A549 (cell line): ENCODE measurements around the gene PPARA. TPM values are rescaled to one million over a fixed set of nuclear protein-coding genes. Genes with fewer than 3 reads are reported as not detected.

Experiments used
- ATAC-seq, 2 experiments: fragments of 200-7000 bp in 1 of 2; fragments of >200 bp in 1 of 2; cut with Nextera tagmentation in 1 of 2; cut with Tn5 transposase in 1 of 2; 3 replicates each; pipeline versions ENCODE4 v1.8.0 to v1.9.1; 2018 to 2020; ENCODE audit warnings: mild to moderate bottlenecking in 1 of 2, moderate library complexity in 1 of 2
- CTCF ChIA-PET: fragments of 300-600 bp; sonication (Branson Sonifier 250); formaldehyde crosslinking; extraction: SDS; loops from one replicate; lab custom pipeline; 2021; ENCODE audit warnings: antibody characterized with exemption, inconsistent platforms; lab: Yijun Ruan, JAX
- POLR2A ChIA-PET: fragments of 350-600 bp; formaldehyde crosslinking; extraction: SDS; loops from one replicate; lab custom pipeline; 2021; ENCODE audit warnings: antibody characterized with exemption, inconsistent platforms; lab: Yijun Ruan, JAX
- DNase-seq, 2 experiments: peaks; one replicate each; pipeline versions ENCODE4 v3.0.0 to v3.0.0-alpha.2; 2011 to 2016; ENCODE audit warnings: low read depth in 1 of 2, low spot score in 1 of 2
- FAIRE-seq: peaks from 2 replicates; lab custom pipeline; 2011; peaks lifted over from hg19 to GRCh38; lab: Jason Lieb, UNC
- H3K27ac ChIP-seq, 2 experiments: fragments of >200 bp; sonication (Bioruptor Twin); formaldehyde crosslinking; 3 replicates each; pipeline ENCODE4 v1.5.1; 2016 to 2017
- H3K4me1 ChIP-seq: fragments of >200 bp; sonication (Bioruptor Twin); formaldehyde crosslinking; 3 replicates; pipeline ENCODE4 v1.6.1; 2016
- H3K4me2 ChIP-seq: fragments of >200 bp; sonication (Bioruptor Twin); formaldehyde crosslinking; 3 replicates; pipeline ENCODE4 v1.6.1; 2016
- H3K4me3 ChIP-seq: fragments of >200 bp; sonication (Bioruptor Twin); formaldehyde crosslinking; 3 replicates; pipeline ENCODE4 v1.5.1; 2016
- H3K9me3 ChIP-seq: fragments of >200 bp; sonication (Bioruptor Twin); formaldehyde crosslinking; 3 replicates; pipeline ENCODE4 v1.6.1; 2016
- CBX8 ChIP-seq: fragments of 200-600 bp; sonication (generic); IDR thresholded peaks from 2 replicates; pipeline ENCODE4 v1.6.1; 2016
- CEBPB ChIP-seq, 2 experiments: fragments of >200 bp in 1 of 2; sonication (Bioruptor Twin) in 1 of 2; formaldehyde crosslinking in 1 of 2; IDR thresholded peaks; 2 replicates each; pipeline ENCODE4 v1.6.1; 2012 to 2016
- CHD4 ChIP-seq: fragments of 200-600 bp; sonication (generic); IDR thresholded peaks from 2 replicates; pipeline ENCODE4 v1.6.1; 2016; ENCODE audit warnings: antibody characterized with exemption, mild to moderate bottlenecking, borderline replicate concordance
- EHF ChIP-seq: fragments of 250-450 bp; sonication (Bioruptor Pico); IDR thresholded peaks from 2 replicates; pipeline ENCODE4 v1.5.0; 2020; ENCODE audit warnings: mild to moderate bottlenecking
- FOSB ChIP-seq: fragments of 250-450 bp; sonication (Bioruptor Pico); IDR thresholded peaks from 2 replicates; pipeline ENCODE4 v1.5.0; 2020; ENCODE audit warnings: mild to moderate bottlenecking, moderate library complexity
- HOXA7 ChIP-seq: fragments of 250-450 bp; sonication (Bioruptor Pico); IDR thresholded peaks from 2 replicates; pipeline ENCODE4 v1.5.0; 2020; ENCODE audit warnings: mild to moderate bottlenecking, moderate library complexity
- HOXB13 ChIP-seq: fragments of 250-450 bp; sonication (Bioruptor Pico); IDR thresholded peaks from 2 replicates; pipeline ENCODE4 v1.5.0; 2020; ENCODE audit warnings: low read depth, mild to moderate bottlenecking, moderate library complexity
- JUN ChIP-seq, 2 experiments: fragments of >200 bp; sonication (Bioruptor Twin); formaldehyde crosslinking; IDR thresholded peaks; 2 replicates in 1 of 2; 3 replicates in 1 of 2; pipeline ENCODE4 v1.6.1; 2016 to 2017
- JUNB ChIP-seq: fragments of >200 bp; sonication (Bioruptor Twin); formaldehyde crosslinking; IDR thresholded peaks from 2 replicates; pipeline ENCODE4 v1.6.1; 2016
- KDM1A ChIP-seq: fragments of 200-600 bp; sonication (generic); IDR thresholded peaks from 2 replicates; pipeline ENCODE4 v1.6.1; 2016; ENCODE audit warnings: low read depth, mild to moderate bottlenecking
- MYC ChIP-seq: IDR thresholded peaks from 2 replicates; pipeline ENCODE4 v1.6.1; 2012; ENCODE audit warnings: mild to moderate bottlenecking, inconsistent platforms, low read length, improper control_type of control experiment, borderline replicate concordance
- NR3C1 ChIP-seq: fragments of >200 bp; sonication (Bioruptor Twin); formaldehyde crosslinking; IDR thresholded peaks from 3 replicates; pipeline ENCODE4 v1.6.1; 2017
- POLR2AphosphoS2 ChIP-seq: conservative IDR thresholded peaks from 2 replicates; pipeline ENCODE4 v1.6.1; 2012; ENCODE audit warnings: low read length, improper control_type of control experiment, inconsistent platforms
- RARB ChIP-seq: fragments of 250-450 bp; sonication (Bioruptor Pico); IDR thresholded peaks from 2 replicates; pipeline ENCODE4 v1.8.0; 2021; ENCODE audit warnings: mild to moderate bottlenecking, moderate library complexity
- RNF2 ChIP-seq: fragments of 200-600 bp; sonication (generic); IDR thresholded peaks from 2 replicates; pipeline ENCODE4 v1.6.1; 2016; ENCODE audit warnings: low read depth, mild to moderate bottlenecking, antibody characterized with exemption, moderate library complexity, borderline replicate concordance
- SREBF2 ChIP-seq: fragments of 450-650 bp; IDR thresholded peaks from 2 replicates; pipeline ENCODE4 v1.6.1; 2014; ENCODE audit warnings: mild to moderate bottlenecking, moderate library complexity
- WGBS: methylation state at CpG from one replicate; pipeline ENCODE4 v1.1.6; 2017; ENCODE audit errors: missing lambda C conversion rate; 5-methylcytosine and 5-hydroxymethylcytosine counted together
- polyA plus RNA-seq, 4 experiments: library from polyadenylated mRNA; depleted of rRNA in 3 of 4; stranded (reverse); fragments of >200 nt; fragmentation: RNase III in 1 of 4; extraction: RNeasy Plus Mini Kit Qiagen cat#74134 plus additional on column Dnase treatment in 1 of 4; gene quantifications; 2 replicates in 3 of 4; 3 replicates in 1 of 4; pipeline ENCODE4 v1.2.3, GENCODE V29; 2011 to 2017
- TF ChIP-seq, protein P1 (sequence below): fragments of 250-450 bp; sonication (Bioruptor Pico); IDR thresholded peaks from 2 replicates; pipeline ENCODE4 v1.5.0; 2021; ENCODE audit warnings: mild to moderate bottlenecking, moderate library complexity, borderline replicate concordance
- TF ChIP-seq, protein P2 (sequence below): fragments of >200 bp; sonication (Bioruptor Twin); formaldehyde crosslinking; IDR thresholded peaks from 3 replicates; pipeline ENCODE4 v1.6.1; 2016

Gene PPARA
- polyA plus RNA-seq, 2 of the 4 experiments (the other 2 are of a cell fraction): 2.6 to 2.8 TPM

DNA sequence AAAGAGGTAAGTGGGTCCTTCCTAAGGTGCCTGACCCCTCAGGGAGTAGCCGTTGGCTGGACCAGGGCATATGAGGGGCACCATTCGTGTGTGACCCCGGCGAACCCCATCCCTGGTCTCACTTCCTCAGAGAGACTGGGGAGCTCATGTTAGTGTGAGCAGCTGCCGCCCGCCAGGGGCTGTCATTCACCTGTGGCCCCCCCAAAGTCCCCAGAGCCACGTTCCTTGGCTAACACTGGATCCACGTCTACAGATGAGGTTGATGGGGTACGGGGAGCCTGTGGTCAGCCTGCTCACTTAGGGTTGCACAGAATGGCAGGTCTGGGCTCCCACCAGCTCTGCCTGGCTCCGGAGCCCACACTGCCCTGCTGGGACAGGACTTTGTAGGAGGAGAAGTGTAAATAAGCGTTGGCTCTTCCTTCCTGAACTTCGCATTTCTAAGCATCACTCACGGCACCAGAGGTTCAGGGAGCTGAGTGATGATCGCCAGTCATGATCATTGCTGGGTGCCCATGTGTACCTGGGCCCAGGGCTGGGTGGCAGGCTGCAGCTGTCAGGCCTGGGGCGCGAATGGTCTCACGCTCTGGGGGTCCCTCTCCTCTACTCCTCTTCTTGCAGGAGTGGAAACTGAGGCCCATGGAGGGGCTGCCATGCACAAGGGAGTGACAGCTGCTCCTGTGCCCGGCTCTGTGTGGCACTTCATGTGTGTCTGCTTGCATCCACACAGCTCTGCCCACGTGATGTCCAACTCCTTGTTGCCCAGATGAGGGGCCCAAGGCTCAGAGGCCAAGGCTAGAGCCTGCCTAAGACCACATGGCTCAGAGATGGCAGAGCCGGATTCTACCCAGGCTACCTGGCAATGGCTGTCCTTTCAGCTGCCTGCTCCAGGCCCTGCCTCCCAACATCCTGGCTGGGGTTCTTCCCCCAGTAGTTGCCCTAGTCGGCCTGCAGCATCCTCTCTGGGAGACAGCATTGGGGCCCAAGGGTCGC lies 128.6 kb downstream of the PPARA start:
- ChIA-PET CTCF (no interaction called here), POLR2A (interaction anchor here (0.8 kb wide), 1 partner anchor 18 kb away, joined by 3 read pairs; the partner anchor contains the start of gene GTSE1)
- Histone ChIP-seq H3K4me3 (no peak overlapping the region), H3K27ac (no peak overlapping the region), H3K4me1 (no peaks in the 10 kb centered on the region), H3K4me2 (no peak overlapping the region), H3K9me3 (no peaks in the 10 kb centered on the region)
- TF ChIP-seq JUN (IDR thresholded peaks at IDR 0.05) (no peak), RNF2 (no peak), JUNB (no peak), CBX8 (no peak), NR3C1 (no peak), RARB (CRISPR knock-in tag) (no peak), KDM1A (no peak), CHD4 (no peak), POLR2AphosphoS2 (no peak), HOXA7 (CRISPR knock-in tag) (no peak), MYC (no peak), HOXB13 (no peak), SREBF2 (no peak), CEBPB (IDR thresholded peaks at IDR 0.05) (no peak), FOSB (CRISPR knock-in tag) (no peak), EHF (no peak)
- TF ChIP-seq, protein P1, sequence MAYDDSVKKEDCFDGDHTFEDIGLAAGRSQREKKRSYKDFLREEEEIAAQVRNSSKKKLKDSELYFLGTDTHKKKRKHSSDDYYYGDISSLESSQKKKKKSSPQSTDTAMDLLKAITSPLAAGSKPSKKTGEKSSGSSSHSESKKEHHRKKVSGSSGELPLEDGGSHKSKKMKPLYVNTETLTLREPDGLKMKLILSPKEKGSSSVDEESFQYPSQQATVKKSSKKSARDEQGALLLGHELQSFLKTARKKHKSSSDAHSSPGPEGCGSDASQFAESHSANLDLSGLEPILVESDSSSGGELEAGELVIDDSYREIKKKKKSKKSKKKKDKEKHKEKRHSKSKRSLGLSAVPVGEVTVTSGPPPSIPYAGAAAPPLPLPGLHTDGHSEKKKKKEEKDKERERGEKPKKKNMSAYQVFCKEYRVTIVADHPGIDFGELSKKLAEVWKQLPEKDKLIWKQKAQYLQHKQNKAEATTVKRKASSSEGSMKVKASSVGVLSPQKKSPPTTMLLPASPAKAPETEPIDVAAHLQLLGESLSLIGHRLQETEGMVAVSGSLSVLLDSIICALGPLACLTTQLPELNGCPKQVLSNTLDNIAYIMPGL (CRISPR knock-in tag): no peak
- TF ChIP-seq, protein P2, sequence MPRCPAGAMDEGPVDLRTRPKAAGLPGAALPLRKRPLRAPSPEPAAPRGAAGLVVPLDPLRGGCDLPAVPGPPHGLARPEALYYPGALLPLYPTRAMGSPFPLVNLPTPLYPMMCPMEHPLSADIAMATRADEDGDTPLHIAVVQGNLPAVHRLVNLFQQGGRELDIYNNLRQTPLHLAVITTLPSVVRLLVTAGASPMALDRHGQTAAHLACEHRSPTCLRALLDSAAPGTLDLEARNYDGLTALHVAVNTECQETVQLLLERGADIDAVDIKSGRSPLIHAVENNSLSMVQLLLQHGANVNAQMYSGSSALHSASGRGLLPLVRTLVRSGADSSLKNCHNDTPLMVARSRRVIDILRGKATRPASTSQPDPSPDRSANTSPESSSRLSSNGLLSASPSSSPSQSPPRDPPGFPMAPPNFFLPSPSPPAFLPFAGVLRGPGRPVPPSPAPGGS: no peak
- ATAC-seq: no peak
- FAIRE-seq: no peak
- 97% methylated on average over 9 of the region's 22 CpGs for WGBS
- DNase-seq: no peak

DNA sequence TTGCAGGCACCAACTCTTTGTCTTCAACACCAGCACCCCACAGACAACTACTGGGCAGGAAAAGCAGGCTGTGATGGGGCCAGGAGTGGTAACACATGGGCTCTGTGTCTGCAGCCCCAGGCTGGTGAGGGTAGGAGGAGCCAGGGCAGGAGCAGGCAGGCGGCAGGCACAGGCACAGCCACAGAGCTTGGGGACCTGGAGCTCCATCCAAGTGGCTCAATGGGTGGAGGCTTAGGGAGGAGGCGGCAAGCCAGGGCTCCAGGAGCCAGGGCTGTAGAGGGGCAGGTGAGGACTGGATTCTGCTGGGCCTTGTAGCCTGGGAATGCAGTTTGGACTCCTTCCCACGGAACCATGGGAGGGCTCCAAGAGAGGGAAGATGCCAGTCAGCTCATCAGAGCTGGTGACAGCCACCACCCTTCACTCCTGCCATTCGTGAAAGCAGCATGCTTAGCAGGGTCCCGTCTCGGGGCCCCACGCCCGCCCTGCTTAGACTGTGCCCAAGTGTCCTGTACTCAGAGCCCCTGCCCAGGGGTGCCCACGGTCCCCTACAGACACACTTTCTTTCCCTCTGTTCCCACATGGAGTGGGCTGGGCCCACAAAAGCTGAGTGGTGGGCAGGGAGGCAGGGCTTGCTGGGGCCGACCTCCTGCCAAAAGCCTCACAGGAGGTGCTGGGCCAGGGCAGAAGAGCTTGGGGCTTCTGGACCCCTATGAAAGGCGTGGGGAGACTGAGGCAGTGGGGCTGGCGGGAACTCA lies 129.9 kb downstream of the PPARA start:
- H3K9me3 ChIP-seq: no peaks in the 10 kb centered on the region
- no peak overlapping the region for H3K4me3 ChIP-seq
- H3K4me2 ChIP-seq: no peak overlapping the region
- ChIA-PET CTCF (interaction anchor here (0.6 to 0.8 kb wide), 2 partner anchors 158 to 388 kb away, joined by 3 read pairs; no protein-coding TSS in a partner anchor), POLR2A (interaction anchor here (0.9 kb wide), 1 partner anchor 13 kb away, joined by 3 read pairs; the partner anchor contains the start of gene TTC38)
- ATAC-seq (no peak), FAIRE-seq (no peak), DNase-seq (no peak)
- H3K4me1 ChIP-seq: no peaks in the 10 kb centered on the region
- TF ChIP-seq MYC: no peak
- no peak overlapping the region for H3K27ac ChIP-seq
- 96% methylated on average over 8 of the region's 12 CpGs for WGBS
